ENCODE measurements around the gene SCFD2. TPM values are rescaled to one million over a fixed set of nuclear protein-coding genes. Genes with fewer than 3 reads are reported as not detected.

The SCFD2 gene
- total RNA-seq, 1 donor from 2014 or later: 20.4 TPM

DNA sequence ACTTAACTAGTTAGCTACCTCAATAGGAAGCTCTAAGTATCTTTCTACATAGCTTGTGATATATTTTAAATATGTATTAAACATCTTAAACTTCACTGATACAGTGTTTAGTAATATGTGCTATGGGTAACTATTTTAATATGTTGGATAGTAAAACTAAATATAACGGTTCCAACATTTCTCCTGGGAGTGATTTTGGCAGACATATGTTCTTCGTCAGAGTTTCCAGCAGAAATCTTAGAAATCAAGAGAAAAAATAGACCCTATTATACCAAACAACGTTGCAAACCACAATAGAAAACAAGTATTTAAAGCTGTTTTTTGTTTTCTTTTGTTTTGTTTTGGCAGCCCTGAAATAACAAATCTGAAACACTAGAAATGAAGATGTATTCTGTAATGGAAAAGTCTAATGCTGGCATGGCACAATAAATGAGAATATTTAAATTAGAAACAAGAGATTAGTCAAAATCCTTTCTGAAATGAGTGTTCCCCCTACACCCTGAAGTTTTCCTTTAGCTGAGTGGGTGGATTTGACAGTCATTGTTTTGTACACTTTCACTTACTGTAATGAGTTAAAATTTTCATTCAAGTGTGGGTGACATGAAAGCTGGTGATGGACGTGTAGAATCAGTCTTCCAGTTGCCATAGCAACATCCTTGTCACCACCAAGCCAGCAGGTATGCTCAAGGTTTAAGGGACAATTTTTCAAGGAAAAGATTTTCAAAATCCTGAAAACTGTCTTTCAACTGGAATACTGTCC, 233.5 kb downstream of the SCFD2 start:
- no peak for DNase-seq

GRCh38 chr4:53131562-53131925, 234.3 kb downstream of the SCFD2 start:
- DNase-seq: no peak

- DNase-seq: no peak
Observed at GRCh38 chr4:53130896-53131561, 234.8 kb downstream of the SCFD2 start.

GRCh38 chr4:53128706-53129357, 237.0 kb downstream of the SCFD2 start:
- peak; percentile 77 for DNase-seq

GRCh38 chr4:53128231-53128630, 237.6 kb downstream of the SCFD2 start:
- no peak for DNase-seq

DNA sequence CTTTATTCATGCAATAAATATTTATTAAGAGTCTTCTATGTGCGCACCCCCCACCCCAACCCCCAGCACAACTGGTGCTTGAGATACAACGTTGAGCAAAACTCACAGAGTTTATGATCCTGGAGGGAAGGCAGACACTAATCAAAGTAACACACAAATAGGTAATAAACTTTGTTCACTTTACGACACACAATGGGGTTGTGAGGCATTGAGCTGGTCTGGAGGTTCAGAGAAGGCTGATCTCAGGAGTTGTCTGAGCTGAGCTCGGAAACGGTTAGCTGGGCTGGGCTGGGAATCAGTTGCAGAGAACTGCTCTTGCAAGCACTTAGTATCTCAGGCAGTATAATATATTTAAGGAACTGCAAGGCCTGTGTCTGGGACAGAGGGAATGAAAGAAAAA, 238.5 kb downstream of the SCFD2 start:
- no peak for DNase-seq

- no peak for DNase-seq
Observed at GRCh38 chr4:53126099-53126498, 239.8 kb downstream of the SCFD2 start.

DNA sequence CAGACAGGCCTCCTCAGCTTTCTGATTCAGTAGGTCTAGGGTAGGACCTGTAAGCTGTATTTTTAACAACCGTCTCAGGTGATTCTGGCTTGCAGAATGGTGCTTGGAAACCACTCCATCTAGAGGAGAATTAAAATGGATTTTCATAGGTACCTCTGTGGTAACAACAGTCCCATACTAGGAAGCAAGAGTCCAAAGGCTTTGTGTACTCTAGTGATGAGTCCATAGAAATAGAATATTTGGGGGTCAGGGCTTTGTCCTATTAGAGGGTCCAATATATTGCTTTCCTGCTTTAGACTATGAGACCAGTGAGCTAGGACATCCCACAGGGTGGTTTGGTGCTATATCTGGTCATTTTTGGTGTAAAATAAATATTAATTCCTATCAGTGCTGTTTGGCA, 242.0 kb downstream of the SCFD2 start:
- no peak for DNase-seq

DNA sequence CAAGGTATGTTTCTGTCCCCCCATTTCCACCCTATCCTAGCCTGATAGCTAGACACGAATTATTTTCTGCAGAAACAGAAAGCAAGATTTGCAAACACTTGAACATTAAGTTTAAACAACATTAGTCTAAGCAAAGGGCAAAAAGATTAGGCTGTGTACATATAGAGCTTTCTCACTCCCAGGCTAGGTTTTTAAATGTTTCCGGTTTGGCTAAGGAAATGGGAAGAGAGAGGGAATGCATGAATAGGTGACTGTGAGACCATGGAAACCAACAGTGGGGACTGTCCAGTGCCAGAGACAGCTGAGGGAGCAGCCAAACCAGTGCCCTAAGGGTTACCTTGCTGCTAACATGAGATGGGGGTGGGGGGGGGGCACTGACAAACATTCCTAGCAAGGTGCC, 242.7 kb downstream of the SCFD2 start:
- DNase-seq: no peak

GRCh38 chr4:53122280-53123116, 243.4 kb downstream of the SCFD2 start:
- no peak for DNase-seq

- no peak for DNase-seq
Observed at GRCh38 chr4:53121264-53121865, 244.5 kb downstream of the SCFD2 start.

- DNase-seq: no peak
Observed at GRCh38 chr4:53120778-53121177, 245.1 kb downstream of the SCFD2 start.

DNA sequence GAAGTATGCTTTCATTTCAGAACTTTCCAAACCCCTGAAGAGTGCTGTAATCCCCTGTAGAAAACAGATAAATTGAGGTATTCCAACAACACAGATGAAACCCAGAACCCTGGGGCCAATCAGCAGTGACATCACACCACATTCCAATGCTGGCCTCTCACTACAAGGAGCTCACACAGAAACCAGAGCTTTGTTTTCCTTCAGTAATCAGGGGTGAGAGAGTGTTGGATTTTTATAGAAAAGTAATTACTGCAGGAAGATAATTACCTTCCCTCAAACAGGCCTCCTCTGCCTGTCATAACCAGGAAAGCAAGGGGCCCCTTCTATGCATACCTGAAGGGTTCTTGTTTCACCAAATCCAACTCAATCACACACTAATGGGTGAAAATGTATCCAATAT, 246.2 kb downstream of the SCFD2 start:
- DNase-seq: peak; percentile 34

- no peak for DNase-seq
Observed at GRCh38 chr4:53118676-53119075, 247.2 kb downstream of the SCFD2 start.

GRCh38 chr4:53116954-53117353, 248.9 kb downstream of the SCFD2 start:
- no peak for DNase-seq

GRCh38 chr4:53113431-53114225, 252.2 kb downstream of the SCFD2 start:
- no peak for DNase-seq

DNA sequence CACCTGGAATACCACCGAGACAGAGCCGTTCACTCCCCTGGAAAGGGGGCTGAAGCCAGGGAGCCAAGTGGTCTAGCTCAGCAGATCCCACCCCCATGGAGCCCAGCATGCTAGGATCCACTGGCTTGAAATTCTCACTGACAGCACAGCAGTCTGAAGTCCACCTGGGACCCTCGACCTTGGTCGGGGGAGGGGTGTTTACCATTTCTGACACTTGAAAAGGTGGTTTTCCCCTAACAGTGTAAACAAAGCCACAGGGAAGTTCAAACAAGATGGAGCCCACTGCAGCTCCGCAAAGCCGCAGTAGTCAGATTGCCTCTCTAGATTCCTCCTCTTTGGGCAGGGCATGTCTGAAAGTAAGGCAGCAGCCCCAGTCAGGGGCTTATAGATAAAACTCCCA, 260.5 kb downstream of the SCFD2 start:
- DNase-seq: no peak

- peak; percentile 91 for DNase-seq
Observed at GRCh38 chr4:53103481-53103880, 262.4 kb downstream of the SCFD2 start.

DNA sequence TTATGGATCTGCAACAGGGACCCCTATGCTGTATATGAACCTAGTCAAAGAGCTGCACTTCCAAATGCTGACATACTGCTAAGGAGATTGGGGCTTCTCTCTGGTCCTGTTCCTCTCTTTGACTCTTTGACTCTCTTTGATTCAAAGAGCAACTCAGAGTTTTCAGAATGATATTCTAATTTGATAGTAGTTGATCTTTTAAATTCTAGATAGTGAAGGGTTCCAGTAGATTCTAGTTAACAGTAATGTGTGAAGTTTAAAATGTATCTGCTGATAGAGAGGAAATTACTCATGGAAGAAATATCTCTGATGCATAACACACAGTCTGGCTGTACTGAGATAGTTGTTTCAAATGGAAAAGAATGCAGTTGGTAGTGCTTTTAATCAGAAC, 264.7 kb downstream of the SCFD2 start:
- peak; percentile 81 for DNase-seq

- DNase-seq: peak; percentile 40
Observed at GRCh38 chr4:53100501-53101190, 265.2 kb downstream of the SCFD2 start.

GRCh38 chr4:53098681-53099121, 267.2 kb downstream of the SCFD2 start:
- DNase-seq: peak; percentile 83

All from dermis blood vessel endothelial cell (primary cell).